SK-N-MC (cell line): ENCODE measurements around the gene ADIG.
A peak's percentile ranks its signal among the peaks of the same experiment; 100 is the strongest.

Source experiments
- DNase-seq: peaks from one replicate; pipeline ENCODE4 v3.0.0-alpha.2; 2011; ENCODE audit warnings: low read depth, low spot score
- H3K27ac ChIP-seq: fragments of 200-600 bp; sonication (generic); 2 replicates; pipeline ENCODE4 v1.5.1; 2016; ENCODE audit warnings: mixed run types
- H3K36me3 ChIP-seq: fragments of 200-600 bp; sonication (generic); 2 replicates; pipeline ENCODE4 v1.6.1; 2017; ENCODE audit warnings: antibody characterized with exemption, low read length, mixed read lengths; ENCODE audit not compliant: insufficient read depth
- H3K4me3 ChIP-seq: fragments of 200-600 bp; sonication (generic); 2 replicates; pipeline ENCODE4 v1.5.1; 2016
- H3K9ac ChIP-seq: fragments of 200-600 bp; sonication (generic); 2 replicates; pipeline ENCODE4 v1.8.0; 2017; ENCODE audit warnings: mixed run types, mixed read lengths; ENCODE audit not compliant: insufficient read length
- H3K9me3 ChIP-seq: fragments of 200-600 bp; sonication (generic); 2 replicates; pipeline ENCODE4 v1.6.1; 2017; ENCODE audit warnings: low read depth, mild to moderate bottlenecking, antibody characterized with exemption, low read length, moderate library complexity, mixed read lengths
- EZH2 ChIP-seq: fragments of 200-600 bp; sonication (generic); IDR thresholded peaks from one replicate; pipeline ENCODE4 v1.6.1; 2017; ENCODE audit warnings: antibody characterized with exemption
- FOXP2 ChIP-seq: optimal IDR thresholded peaks from 2 replicates; pipeline ENCODE3; 2011; ENCODE audit warnings: mild to moderate bottlenecking, moderate library complexity; ENCODE audit not compliant: insufficient read depth; ENCODE audit errors: extremely low read length, control extremely low read depth
- POLR2AphosphoS5 ChIP-seq: IDR thresholded peaks from 2 replicates; pipeline ENCODE4 v1.6.1; 2012; ENCODE audit warnings: mild to moderate bottlenecking, low read depth, low read length, borderline replicate concordance

The ADIG gene

DNA sequence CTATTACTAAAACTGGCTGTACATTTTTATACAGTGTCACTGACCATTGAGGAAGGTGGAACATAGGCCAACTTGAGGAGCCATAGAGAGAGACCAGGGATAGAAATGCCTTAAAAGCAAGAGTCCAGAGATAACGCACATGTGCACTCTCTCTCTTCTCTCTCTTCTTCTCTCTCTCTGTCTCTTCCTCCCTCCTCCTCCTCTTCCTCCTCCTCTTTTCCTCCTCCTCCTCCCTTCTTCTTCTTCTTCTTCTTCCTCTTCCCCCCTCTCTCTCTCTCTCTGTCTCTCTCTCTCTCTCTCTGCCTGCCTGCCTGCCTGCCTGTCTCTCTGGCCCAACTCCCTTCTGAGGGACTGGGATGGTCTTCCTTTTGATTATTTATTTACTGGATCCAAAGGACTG, 16.3 kb upstream of the ADIG start:
- H3K9me3 ChIP-seq: no peaks in the 10 kb centered on the region
- H3K4me3 ChIP-seq: no peak overlapping the region
- H3K27ac ChIP-seq: no peak overlapping the region
- H3K36me3 ChIP-seq: peaks cover 16% of the 10 kb centered on the region
- H3K9ac ChIP-seq: no peak overlapping the region
- TF ChIP-seq POLR2AphosphoS5: no peak
- no peak for TF ChIP-seq EZH2
- TF ChIP-seq FOXP2: no peak
- DNase-seq: no peak

DNA sequence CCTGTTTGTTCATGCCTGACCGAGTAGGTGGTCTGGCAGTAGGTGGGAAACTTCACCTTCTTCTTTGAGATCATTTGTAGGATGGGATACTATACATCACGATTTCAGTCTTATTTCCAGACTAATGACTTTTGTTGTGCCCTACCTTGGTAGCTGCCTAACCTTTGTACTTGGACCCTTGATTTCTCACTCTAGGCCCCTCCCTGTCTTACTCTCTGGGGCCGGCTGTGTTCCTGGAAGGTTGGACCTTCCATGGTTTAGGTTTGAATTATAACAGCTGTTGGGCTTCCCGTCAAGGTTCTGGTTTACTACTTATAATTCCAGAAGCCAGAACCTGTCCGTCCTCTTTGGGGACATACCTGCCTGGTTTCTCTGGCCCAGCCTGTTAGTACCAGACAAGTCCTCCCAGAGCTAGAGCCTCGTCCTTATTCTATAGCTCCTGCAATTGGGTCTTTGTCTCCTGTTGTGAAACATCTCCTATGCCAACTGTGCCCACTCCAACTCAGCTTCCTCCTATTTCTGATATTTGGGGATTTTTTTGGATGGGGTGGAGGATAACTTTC, 14.9 kb upstream of the ADIG start:
- Histone ChIP-seq H3K9ac (no peak overlapping the region), H3K4me3 (no peak overlapping the region), H3K9me3 (no peaks in the 10 kb centered on the region), H3K27ac (no peak overlapping the region), H3K36me3 (peaks cover 24% of the 10 kb centered on the region)
- TF ChIP-seq FOXP2 (no peak), POLR2AphosphoS5 (no peak), EZH2 (no peak)
- no peak for DNase-seq

DNA sequence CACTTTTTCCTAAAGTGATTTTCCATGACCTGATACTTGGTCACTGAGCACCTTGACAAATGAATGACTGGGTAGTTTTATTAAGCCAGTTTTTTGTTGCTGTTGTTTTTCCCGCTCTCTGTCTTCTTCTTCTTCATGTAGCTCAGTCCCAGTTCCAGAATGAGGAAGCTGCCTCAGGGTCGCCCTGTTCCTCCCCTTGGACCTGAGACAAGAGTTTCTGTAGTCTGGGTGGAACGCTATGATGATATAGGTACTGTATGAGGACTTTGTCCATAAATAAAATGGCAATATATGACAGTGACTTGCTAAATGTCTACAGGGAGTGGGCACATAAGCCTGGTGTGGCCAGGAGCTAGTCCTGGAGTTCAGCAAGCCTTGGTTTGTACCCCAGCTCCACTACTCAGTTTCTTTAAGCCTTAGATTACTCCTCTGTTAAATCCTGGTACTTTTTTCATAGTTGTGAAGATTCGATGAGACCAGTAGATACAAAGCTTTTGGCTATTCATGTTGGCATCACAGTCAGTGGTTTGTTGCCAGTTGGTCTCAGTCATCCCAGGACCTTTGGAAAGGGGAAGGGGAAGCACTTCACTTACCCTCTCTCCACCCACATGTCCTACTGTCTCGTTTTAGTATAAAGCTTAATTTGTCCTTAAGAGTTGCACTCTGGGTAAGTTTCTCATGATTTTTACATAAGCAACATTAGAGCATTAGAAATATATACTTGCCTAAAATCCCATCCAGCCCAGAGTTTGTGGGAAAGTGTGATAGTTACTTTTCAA, 11.1 kb upstream of the ADIG start:
- H3K27ac ChIP-seq: no peak overlapping the region
- DNase-seq: no peak
- H3K9me3 ChIP-seq: no peaks in the 10 kb centered on the region
- no peak overlapping the region for H3K9ac ChIP-seq
- H3K36me3 ChIP-seq: peaks cover 27% of the 10 kb centered on the region
- TF ChIP-seq FOXP2: no peak
- TF ChIP-seq EZH2: no peak
- no peak for TF ChIP-seq POLR2AphosphoS5
- no peak overlapping the region for H3K4me3 ChIP-seq

- Histone ChIP-seq H3K36me3 (peaks cover 37% of the 10 kb centered on the region), H3K4me3 (no peak overlapping the region), H3K9me3 (no peaks in the 10 kb centered on the region), H3K9ac (no peak overlapping the region), H3K27ac (no peak overlapping the region)
- DNase-seq: no peak
- TF ChIP-seq POLR2AphosphoS5 (no peak), FOXP2 (no peak), EZH2 (no peak)
Measured at GRCh38 chr20:38573413-38573812, 7.6 kb upstream of the ADIG start.

- Histone ChIP-seq H3K4me3 (no peak overlapping the region), H3K9me3 (no peaks in the 10 kb centered on the region), H3K9ac (no peak overlapping the region), H3K36me3 (peaks cover 16% of the 10 kb centered on the region), H3K27ac (no peak overlapping the region)
- TF ChIP-seq POLR2AphosphoS5: 0 out of 2 replicates have a peak, but pooled peaks have one; percentile 14
- no peak for TF ChIP-seq FOXP2
- no peak for TF ChIP-seq EZH2
- no peak for DNase-seq
Measured at GRCh38 chr20:38579219-38579910, 1.6 kb upstream of the ADIG start.

DNA sequence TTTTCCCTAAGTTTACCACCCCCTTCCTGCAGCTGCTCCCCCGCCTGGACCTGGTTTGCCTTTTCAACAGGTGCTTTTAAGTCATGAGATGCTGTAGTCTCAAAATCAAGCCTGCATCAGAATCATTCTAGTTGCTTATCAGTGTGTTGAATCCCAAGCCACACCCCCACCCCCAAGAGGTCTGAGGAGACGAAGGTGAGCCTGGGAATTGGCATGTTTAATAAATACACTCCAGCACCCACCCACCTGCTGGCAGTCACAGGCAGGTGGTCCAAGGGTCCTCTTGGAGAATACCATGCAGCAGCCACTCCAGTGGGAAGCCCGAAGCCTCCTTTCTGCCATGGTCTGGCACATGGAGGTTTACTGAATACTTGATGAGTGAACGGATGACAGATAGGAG, 1.1 kb upstream of the ADIG start:
- no peak for TF ChIP-seq FOXP2
- no peak for TF ChIP-seq POLR2AphosphoS5
- no peak for TF ChIP-seq EZH2
- no peak overlapping the region for H3K9ac ChIP-seq
- no peak overlapping the region for H3K27ac ChIP-seq
- DNase-seq: no peak
- H3K36me3 ChIP-seq: peaks cover 10% of the 10 kb centered on the region
- no peak overlapping the region for H3K4me3 ChIP-seq
- no peaks in the 10 kb centered on the region for H3K9me3 ChIP-seq

- no peak for TF ChIP-seq EZH2
- no peak for TF ChIP-seq POLR2AphosphoS5
- no peak for TF ChIP-seq FOXP2
- H3K36me3 ChIP-seq: no peaks in the 10 kb centered on the region
- DNase-seq: no peak
- H3K27ac ChIP-seq: no peak overlapping the region
- no peaks in the 10 kb centered on the region for H3K9me3 ChIP-seq
- no peak overlapping the region for H3K4me3 ChIP-seq
- H3K9ac ChIP-seq: no peak overlapping the region
Measured at GRCh38 chr20:38581830-38582358, 897 bp downstream of the ADIG start.

DNA sequence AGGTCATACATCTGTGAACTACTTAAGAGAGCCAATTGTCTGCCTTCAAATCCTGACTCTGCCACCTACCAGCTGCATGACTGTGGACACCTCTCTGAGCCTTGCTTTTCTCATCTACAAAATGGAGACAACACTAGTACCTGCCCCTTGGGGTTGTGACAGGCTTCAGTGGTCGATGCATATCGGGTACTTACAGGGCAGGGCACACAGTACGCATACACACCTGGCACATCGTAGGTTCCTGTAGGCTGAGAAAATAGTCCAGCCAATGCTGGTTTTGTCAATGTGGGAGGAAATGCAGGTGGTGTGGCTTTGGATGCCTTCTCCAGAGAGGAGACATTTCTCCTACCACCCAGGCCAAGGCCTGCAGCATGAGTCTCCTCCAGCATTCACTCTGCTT, 2.3 kb downstream of the ADIG start:
- Histone ChIP-seq H3K9ac (no peak overlapping the region), H3K27ac (no peak overlapping the region), H3K4me3 (no peak overlapping the region), H3K36me3 (no peaks in the 10 kb centered on the region), H3K9me3 (no peaks in the 10 kb centered on the region)
- TF ChIP-seq POLR2AphosphoS5 (no peak), FOXP2 (no peak), EZH2 (no peak)
- no peak for DNase-seq
